Activated naive CD8-positive, alpha-beta T cell treated with anti-CD3 and anti-CD28 coated beads, Interleukin-2, amount 50 U/mL, for 24 hours (primary cell): ENCODE results near the gene CHRNA4.

Experiments used
- ATAC-seq: fragments of 150-1000 bp; cut with Tn5 transposase; one replicate; pipeline ENCODE4 v1.10.0; 2021
- DNase-seq: peaks from one replicate; pipeline ENCODE4 v3.0.0; 2021
- H3K27ac Mint-ChIP-seq: one replicate; pipeline ENCODE4 v1.8.0; 2021; ENCODE audit warnings: mild to moderate bottlenecking, mixed read lengths
- H3K27me3 Mint-ChIP-seq: one replicate; pipeline ENCODE4 v1.8.0; 2021; ENCODE audit warnings: mixed read lengths
- H3K36me3 Mint-ChIP-seq: one replicate; pipeline ENCODE4 v1.8.0; 2021; ENCODE audit warnings: low read depth, mixed read lengths
- H3K4me1 Mint-ChIP-seq: one replicate; pipeline ENCODE4 v1.8.0; 2021; ENCODE audit warnings: mixed read lengths
- H3K4me3 Mint-ChIP-seq: one replicate; pipeline ENCODE4 v1.8.0; 2021; ENCODE audit warnings: mild to moderate bottlenecking, moderate library complexity, mixed read lengths
- H3K9me3 Mint-ChIP-seq: one replicate; pipeline ENCODE4 v1.8.0; 2021; ENCODE audit warnings: mixed read lengths

Gene CHRNA4

DNA sequence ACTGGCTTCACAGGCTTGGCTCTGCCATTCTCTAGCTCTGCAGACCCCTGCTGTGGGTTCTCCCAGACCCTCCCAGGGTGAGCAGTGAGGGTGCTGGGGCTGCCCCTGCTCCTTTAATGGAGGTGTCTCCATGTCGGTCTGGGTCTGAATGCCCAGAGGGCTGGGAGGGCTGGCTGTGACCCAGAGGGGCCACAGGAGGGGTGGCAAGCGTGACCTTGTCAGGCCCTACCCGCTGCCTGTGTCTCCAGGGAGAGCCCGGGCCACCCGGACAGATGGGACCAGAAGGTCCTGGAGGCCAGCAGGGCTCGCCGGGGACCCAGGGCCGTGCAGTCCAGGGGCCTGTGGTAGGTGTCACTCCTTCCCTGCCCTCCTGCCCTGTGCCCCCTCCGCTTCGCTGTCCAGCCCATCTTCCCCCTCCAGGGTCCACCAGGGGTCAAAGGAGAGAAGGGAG is 36.1 kb downstream of the CHRNA4 start:
- H3K4me3 Mint-ChIP-seq, result no peak overlapping the region
- no peak for DNase-seq
- H3K9me3 Mint-ChIP-seq, result no peaks in the 10 kb centered on the region
- peaks cover 2% of the 10 kb centered on the region for H3K27me3 Mint-ChIP-seq
- no peak overlapping the region for H3K27ac Mint-ChIP-seq
- no peaks in the 10 kb centered on the region for H3K36me3 Mint-ChIP-seq
- ATAC-seq, result no peak
- H3K4me1 Mint-ChIP-seq, result peaks cover 5% of the 10 kb centered on the region

DNA sequence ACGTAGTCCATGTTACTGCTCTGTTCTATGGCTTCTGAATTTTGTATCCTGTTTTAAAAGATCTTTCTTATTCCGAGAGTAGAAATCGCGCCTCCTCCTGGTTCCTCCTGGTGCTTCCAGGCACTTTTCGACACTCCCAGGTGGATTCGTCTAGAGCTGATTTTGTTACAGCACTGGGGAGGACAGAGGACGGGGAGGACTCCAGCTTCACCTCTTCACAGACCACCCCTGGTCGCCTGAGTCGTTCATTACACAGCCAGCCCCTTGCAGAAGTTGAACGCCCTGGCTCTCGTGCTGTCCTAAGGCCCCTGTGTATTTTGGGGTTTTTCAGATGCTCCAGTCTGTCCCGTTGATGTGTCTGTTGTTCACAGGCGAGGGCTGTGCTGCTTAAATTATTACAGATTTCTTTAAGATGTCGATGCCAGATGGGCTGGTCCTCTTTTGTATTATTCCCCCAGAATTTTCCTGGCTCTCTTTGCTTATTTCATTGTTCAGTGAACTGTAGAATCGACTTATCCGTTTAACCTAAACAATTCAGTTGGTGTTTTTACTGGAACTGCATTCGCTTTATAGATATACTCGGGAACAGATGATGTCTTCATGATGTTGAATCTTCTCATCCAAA is 37.7 kb downstream of the CHRNA4 start:
- Mint-ChIP-seq H3K4me1 (peaks cover 5% of the 10 kb centered on the region), H3K27ac (no peak overlapping the region), H3K27me3 (peaks cover 2% of the 10 kb centered on the region), H3K36me3 (no peaks in the 10 kb centered on the region), H3K9me3 (no peaks in the 10 kb centered on the region), H3K4me3 (no peak overlapping the region)
- ATAC-seq, result no peak
- no peak for DNase-seq

DNA sequence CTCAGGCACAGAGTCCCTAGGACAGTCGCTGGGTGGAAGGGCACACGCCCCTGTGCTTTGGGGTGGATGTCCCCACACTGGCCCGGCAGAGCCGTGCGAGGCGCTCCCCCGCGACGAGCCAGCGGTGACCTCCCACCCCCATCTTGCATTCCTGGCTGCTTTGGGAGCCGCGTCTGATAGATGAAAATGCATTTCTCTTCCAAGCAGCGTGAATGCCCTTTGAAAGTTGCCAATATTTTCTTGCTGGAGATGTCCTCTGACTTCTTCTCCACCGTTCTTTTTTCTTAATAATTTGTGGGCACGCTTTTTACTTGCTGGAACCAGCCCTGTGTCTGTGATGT is 38.2 kb downstream of the CHRNA4 start:
- no peak for DNase-seq
- peaks cover 2% of the 10 kb centered on the region for H3K27me3 Mint-ChIP-seq
- H3K9me3 Mint-ChIP-seq, result no peaks in the 10 kb centered on the region
- ATAC-seq, result no peak
- H3K4me3 Mint-ChIP-seq, result no peak overlapping the region
- no peak overlapping the region for H3K27ac Mint-ChIP-seq
- no peaks in the 10 kb centered on the region for H3K36me3 Mint-ChIP-seq
- H3K4me1 Mint-ChIP-seq, result peaks cover 5% of the 10 kb centered on the region

DNA sequence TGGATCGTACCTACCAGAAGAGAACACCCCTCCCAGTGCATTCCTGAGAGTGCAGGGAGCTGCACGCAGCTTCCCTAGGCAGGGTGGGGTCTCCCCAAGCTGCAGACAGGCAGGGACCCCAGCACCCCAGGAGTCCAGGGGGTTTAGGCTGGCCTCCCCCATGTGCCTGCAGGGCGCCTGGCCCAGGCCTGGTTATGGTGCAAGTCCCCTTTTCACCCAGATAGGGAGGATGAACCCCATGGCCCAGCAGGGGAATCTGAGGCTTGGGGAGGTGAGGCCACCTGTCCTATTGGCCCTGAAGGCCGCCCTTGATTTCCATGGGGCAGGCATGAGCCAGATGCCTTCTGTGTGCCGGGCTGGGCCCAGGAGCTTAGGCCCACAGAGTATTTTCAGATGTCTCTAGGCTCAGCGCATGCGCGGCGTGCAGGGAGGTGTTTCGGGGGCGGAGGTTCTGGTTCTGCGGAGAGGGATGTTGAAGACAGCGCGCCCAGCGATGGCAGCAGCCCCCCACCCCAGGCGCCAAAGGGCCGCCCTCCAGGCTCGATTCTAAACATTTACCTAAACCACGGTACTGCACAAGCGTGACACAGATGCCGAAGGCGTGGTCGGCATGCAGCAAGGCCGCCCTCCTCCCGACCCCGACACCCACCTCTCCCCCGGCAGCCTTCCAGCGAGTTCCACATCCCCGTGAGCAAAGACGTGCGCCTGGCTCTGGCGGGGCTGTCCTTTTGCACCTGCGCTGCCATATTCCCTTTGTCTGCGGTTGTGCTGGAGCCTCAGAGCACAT is 38.8 kb downstream of the CHRNA4 start:
- Mint-ChIP-seq H3K27me3 (peaks cover 2% of the 10 kb centered on the region), H3K9me3 (no peaks in the 10 kb centered on the region), H3K36me3 (no peaks in the 10 kb centered on the region), H3K4me3 (no peak overlapping the region), H3K27ac (no peak overlapping the region), H3K4me1 (peaks cover 5% of the 10 kb centered on the region)
- ATAC-seq (no peak), DNase-seq (no peak)

DNA sequence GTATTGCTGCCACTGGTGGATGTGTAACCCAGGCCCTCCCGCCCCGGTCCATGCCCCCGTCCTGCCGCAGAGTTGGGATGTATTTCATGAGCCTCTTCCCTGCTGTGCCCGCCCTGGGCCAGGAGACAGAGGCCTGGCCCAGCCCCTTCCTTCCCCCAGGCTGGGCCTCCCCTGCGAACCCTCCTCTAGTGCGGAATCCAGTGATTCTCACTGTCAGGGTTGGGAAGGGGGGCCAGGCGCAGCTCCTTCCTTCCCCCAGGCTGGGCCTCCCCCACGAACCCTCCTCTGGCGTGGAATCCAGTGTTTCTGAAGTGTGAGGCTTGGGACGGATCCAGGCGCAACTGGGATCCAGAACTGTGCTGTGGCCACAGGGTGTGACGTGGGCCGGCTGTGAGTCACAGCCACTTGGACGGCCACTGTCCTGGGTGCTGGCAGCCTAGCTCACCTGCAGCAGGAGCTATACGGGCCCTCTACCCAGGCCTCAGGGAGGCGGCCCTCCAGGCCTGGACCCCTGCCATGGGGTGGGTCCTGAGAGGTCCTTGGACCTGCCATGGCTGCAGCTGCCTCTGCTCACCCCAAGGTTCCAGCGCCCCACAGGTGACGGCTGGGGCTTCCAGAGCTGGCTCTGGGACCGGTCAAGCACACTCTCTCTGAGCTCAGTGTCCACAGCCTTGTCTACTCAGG is 39.9 kb downstream of the CHRNA4 start:
- H3K4me3 Mint-ChIP-seq, result no peak overlapping the region
- H3K36me3 Mint-ChIP-seq, result no peaks in the 10 kb centered on the region
- H3K27ac Mint-ChIP-seq, result no peak overlapping the region
- DNase-seq (no peak), ATAC-seq (no peak)
- H3K4me1 Mint-ChIP-seq, result peaks cover 1% of the 10 kb centered on the region
- H3K9me3 Mint-ChIP-seq, result no peaks in the 10 kb centered on the region
- peaks cover 2% of the 10 kb centered on the region for H3K27me3 Mint-ChIP-seq

DNA sequence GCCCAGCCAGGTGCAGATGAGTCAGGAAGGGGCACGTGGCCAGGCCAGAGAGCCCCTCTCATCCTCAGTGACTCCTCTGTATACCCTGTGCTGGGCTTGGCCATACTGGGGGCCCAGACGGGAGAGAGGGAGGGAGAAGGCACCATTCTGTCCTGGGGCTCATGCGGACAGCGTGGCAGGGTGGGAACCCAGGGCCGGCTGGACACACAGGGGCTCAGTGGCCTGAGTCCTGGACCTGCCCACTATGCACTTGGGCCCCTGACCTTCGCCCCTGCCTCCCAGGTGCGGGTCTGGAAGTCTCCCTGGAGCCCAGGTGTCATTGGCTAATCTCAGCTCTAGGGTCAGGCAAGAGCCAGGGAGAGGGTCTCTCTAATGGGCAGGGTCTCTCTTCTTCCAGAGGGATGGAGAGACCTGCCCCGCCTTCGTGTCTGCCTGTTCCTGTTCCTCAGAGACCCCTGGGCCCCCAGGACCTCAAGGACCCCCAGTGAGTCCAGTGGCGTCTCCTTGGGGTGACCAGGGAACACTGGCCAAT is 40.5 kb downstream of the CHRNA4 start:
- H3K27me3 Mint-ChIP-seq, result peaks cover 2% of the 10 kb centered on the region
- no peaks in the 10 kb centered on the region for H3K4me1 Mint-ChIP-seq
- H3K4me3 Mint-ChIP-seq, result no peak overlapping the region
- no peak for DNase-seq
- ATAC-seq, result no peak
- no peak overlapping the region for H3K27ac Mint-ChIP-seq
- no peaks in the 10 kb centered on the region for H3K9me3 Mint-ChIP-seq
- H3K36me3 Mint-ChIP-seq, result no peaks in the 10 kb centered on the region

DNA sequence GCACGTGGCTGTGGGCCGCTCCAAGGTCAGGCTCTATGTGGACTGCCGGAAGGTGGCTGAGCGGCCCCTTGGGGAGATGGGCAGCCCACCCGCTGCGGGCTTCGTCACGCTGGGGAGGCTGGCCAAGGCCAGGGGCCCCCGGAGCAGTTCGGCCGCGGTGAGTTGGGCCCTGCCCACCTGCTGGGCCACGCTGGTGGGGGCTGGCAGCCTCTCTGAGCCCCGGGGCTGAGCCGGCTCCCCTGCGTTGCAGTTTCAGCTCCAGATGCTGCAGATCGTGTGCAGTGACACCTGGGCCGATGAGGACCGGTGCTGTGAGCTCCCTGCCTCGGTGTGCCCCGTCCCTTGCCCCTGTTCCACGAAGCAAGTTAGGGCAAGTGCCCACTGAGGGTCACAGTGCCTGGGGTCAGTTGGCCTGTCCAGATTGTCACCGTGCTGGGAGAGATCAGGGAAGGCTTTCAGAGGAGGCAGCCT is 41.1 kb downstream of the CHRNA4 start:
- ATAC-seq (no peak), DNase-seq (no peak)
- no peak overlapping the region for H3K4me3 Mint-ChIP-seq
- H3K27ac Mint-ChIP-seq, result no peak overlapping the region
- no peaks in the 10 kb centered on the region for H3K36me3 Mint-ChIP-seq
- H3K27me3 Mint-ChIP-seq, result peaks cover 2% of the 10 kb centered on the region
- H3K9me3 Mint-ChIP-seq, result no peaks in the 10 kb centered on the region
- no peaks in the 10 kb centered on the region for H3K4me1 Mint-ChIP-seq

DNA sequence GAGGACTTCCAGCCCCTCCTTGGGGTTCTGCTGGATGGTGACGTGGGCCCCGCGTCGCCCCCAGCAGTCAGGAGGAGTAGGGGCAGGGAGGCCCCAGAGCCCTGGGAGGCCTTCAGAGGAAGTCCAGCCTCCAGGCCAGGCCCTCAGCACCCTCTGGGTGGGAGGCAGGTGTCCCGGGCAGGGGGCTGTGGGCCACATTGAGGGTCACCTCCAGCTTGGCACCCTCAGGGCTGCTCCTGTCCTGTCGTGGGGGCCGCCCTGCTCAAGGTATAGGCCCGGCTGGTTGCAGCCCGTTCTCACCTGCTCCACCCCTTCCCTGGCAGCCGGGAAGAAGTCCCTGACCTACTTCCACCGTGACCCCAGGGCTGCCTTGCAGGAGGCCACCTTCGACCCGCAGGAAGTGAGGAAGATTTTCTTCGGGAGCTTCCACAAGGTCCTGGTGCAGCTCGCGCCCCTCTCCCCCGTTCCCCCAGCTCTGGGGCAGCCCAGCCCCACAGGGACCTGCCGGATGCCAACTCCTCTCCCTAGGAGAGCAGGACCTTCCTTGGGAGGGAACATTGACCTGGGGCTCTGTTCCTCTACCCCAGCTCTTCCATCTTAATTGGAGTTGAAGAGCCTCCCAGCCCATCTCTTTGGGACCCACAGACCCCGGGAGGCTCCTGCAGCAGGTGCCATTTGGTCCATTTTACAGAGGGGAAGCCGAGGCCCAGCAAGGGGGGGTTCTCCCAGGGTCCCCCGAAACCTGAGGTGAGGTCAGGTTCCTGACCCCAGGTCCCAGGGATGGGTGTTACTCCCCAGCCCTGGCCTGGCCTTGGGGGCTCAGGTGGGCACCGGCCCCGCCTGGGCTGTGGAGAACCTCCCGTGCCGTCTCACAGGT is 41.7 kb downstream of the CHRNA4 start:
- Mint-ChIP-seq H3K9me3 (no peaks in the 10 kb centered on the region), H3K36me3 (no peaks in the 10 kb centered on the region), H3K4me1 (no peaks in the 10 kb centered on the region), H3K27me3 (peaks cover 2% of the 10 kb centered on the region), H3K4me3 (no peak overlapping the region), H3K27ac (no peak overlapping the region)
- ATAC-seq (no peak), DNase-seq (no peak)

DNA sequence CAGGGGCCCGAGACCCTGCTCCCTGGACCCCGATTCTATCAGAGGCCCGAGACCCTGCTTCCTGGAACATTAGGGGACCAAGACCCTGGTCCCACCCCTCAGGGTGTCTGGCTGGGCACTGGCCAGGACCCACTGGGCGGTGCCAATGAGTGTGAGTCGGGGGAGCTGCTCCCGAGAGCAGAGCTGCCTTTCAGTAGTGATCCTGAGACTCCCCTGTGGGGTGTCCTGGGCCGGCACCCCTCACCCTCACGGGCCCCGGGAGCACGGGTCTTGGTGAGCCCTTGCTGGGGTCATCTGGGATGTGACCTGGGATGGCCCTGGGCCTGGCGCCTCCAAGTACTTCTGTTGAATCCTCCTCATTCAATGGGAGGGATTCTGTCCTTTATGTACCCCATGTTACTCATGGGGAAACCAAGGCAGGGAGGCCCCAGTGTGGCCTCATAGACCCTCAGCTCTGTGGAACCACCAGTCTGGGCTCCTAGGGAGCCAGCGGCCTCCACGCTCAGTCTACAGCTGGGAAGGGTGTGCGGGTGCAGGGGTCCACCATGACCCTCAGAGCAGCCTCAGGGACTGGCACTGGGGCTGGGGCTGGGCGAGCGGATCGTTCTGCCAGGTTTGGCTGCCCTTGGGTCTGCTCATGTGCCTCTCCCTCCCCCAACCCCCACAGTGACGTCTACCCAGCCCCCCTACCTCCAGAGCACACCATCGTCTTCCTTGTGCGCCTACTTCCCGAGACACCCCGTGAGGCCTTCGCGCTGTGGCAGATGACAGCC is 42.6 kb downstream of the CHRNA4 start:
- H3K27me3 Mint-ChIP-seq, result peaks cover 2% of the 10 kb centered on the region
- no peaks in the 10 kb centered on the region for H3K4me1 Mint-ChIP-seq
- ATAC-seq (no peak), DNase-seq (no peak)
- no peaks in the 10 kb centered on the region for H3K9me3 Mint-ChIP-seq
- no peak overlapping the region for H3K27ac Mint-ChIP-seq
- H3K4me3 Mint-ChIP-seq, result no peak overlapping the region
- H3K36me3 Mint-ChIP-seq, result no peaks in the 10 kb centered on the region

DNA sequence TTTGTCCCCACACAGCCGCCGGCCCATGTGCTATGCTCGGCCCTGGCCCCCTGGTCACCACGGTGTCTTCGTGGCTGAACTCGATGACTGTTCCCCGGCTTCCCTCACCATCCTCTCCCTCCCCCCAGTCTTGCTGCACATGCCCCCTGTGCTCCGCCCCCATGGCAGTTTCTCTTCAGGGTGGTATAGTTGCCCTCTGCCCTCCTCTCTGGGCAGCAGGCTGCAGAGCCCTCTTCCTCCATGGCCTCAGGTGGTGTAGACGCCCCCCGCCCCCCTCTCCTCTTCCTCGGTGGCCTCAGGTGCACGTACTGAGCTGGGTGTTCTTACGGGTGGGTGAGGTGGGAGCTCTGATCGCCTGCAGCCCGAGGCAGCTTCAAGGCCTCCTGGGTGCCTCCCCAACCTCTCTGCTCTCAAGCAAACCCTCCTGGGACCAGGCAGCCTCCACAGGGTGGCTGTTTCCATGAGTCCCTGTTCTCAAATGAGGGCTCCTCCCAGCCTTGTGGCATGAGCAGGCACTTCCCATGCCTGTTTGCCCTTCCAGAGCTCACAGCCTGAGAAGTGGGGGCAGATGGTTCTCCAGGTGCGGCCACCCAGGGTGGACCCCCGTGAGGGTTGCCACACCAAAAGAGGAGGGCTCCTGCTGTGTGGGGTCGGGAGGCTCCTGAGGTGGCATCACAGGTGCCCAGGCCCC is 43.4 kb downstream of the CHRNA4 start:
- Mint-ChIP-seq H3K9me3 (no peaks in the 10 kb centered on the region), H3K36me3 (no peaks in the 10 kb centered on the region), H3K27ac (no peak overlapping the region), H3K4me1 (no peaks in the 10 kb centered on the region), H3K4me3 (no peak overlapping the region), H3K27me3 (no peaks in the 10 kb centered on the region)
- no peak for DNase-seq
- ATAC-seq, result no peak

DNA sequence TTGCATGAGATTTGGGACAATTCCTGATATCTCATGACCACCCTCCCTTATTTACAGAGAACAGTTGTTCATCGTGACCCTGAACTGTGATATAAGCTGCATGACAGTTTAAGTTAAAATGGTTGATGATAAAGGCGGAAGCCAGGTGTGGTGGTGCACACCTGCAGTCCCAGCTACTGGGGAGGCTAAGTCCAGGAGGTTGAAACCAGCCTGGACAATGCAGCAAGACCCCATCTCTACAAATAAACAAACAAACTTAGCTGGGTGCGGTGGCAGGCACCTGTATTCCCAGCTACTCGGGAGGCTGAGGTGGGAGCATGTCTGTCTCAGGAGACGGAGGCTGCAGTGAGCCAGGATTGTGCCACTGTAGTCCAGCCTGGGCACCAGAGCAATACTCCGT is 44.1 kb downstream of the CHRNA4 start:
- H3K4me3 Mint-ChIP-seq, result no peak overlapping the region
- DNase-seq, result no peak
- no peaks in the 10 kb centered on the region for H3K4me1 Mint-ChIP-seq
- no peak for ATAC-seq
- no peaks in the 10 kb centered on the region for H3K36me3 Mint-ChIP-seq
- no peak overlapping the region for H3K27ac Mint-ChIP-seq
- H3K27me3 Mint-ChIP-seq, result no peaks in the 10 kb centered on the region
- H3K9me3 Mint-ChIP-seq, result no peaks in the 10 kb centered on the region

DNA sequence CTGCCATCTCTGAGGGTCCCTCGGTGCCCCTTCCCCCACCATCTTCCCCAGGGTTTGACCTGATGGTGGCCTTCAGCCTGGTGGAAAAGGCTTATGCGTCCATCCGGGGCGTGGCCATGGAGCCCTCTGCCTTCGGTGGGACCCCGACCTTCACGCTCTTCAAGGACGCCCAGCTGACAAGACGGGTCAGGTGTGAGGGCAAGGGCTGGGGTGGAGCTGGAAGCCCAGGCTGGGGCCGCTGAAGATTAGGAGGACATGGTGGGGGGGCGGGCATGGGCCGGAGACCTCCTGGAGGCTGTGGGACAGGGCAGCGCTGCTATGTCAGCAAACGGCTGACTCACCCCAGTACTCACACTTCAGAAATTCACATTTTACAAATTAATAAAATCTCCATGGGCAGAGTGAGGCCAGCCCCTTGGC is 44.6 kb downstream of the CHRNA4 start:
- Mint-ChIP-seq H3K36me3 (no peaks in the 10 kb centered on the region), H3K27ac (no peak overlapping the region), H3K9me3 (no peaks in the 10 kb centered on the region), H3K4me3 (no peak overlapping the region), H3K4me1 (no peaks in the 10 kb centered on the region), H3K27me3 (no peaks in the 10 kb centered on the region)
- DNase-seq (no peak), ATAC-seq (no peak)

DNA sequence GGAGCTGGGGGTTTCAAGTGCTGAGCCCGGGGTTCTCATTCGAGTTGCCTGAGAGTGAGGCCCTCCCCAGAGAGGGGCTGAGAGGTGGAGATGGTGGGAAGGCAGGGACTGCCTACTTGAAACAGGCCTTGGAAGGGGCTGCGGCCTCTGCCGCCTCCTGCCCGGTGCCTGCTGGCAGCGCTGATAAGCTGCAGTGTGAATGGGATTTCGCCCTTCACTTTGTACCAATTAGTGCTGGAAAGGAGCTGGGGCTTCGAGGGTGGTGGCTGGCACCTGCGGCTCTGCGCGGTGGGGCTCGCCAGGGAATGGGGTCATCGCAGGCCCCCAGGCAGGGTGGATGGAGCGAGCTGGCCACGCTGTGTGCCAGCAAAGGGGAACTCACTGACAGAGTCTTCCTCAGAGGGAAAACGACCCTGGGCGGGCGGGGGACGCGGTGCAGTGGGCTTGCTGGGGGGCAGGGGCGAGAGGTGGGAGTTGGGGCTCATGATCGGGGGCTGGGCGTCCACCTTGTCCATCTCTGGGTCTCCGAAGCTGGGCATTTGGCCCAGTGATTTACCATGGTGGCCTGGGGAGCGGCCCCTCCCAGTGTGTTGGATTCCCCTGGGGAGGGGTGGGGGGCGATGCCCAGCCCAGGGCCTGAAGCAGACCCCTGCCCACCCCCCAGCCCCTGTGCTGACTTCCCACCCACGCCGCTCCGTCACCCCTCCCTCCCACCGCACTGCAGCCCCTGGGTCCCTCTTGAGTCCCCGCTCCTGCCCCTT is 45.2 kb downstream of the CHRNA4 start:
- Mint-ChIP-seq H3K9me3 (no peaks in the 10 kb centered on the region), H3K27ac (no peak overlapping the region), H3K4me3 (no peak overlapping the region), H3K27me3 (no peaks in the 10 kb centered on the region), H3K36me3 (no peaks in the 10 kb centered on the region), H3K4me1 (no peaks in the 10 kb centered on the region)
- ATAC-seq (no peak), DNase-seq (no peak)
